Measurements from ENCODE around the gene AVPR1B.
"Not testable (repeated sequence)": the region's sequence is repeated elsewhere in the genome, so short reads cannot be mapped to it uniquely, and the experiment has no call there.

Gene AVPR1B

DNA sequence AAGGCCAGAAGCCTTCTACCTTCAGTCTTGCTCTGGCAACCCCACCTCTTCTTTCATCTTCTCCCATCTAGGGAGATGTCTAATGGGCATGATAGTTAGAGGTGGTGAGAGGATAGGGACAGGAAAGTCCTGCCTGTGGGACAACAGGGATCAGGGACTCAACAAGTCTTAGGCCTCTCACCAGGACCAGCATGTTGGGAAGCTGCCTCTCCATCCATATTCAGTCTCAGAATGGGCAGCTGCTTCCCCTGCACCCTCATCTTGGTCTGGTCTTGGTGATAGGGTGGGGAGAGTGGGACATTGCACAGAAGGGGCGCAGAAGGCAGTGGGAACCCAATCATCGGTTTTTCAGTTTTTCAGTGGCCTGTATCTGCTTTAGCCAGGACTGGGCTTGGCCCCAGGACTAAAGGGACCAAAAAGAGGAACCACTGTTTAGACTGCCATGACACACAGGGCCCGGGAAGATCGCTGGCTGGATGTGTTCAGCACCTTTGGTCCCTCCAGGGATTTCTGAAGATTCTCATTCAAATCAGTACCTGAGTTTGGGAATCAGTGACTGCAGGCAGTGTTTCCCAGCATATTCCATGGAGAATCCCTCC lies 51.5 kb downstream of the AVPR1B start:
- Histone ChIP-seq H2AFZ (ENCODE audit: low read depth, low read length) (no peak overlapping the region), H3K9me3 (ENCODE audit: low read length) (peaks cover 2% of the 10 kb centered on the region), H3K36me3 (ENCODE audit: insufficient read depth, low read length) (no peaks in the 10 kb centered on the region), H3K4me3 (ENCODE audit: low read length) (no peak overlapping the region), H3K27me3 (ENCODE audit: insufficient read depth, low read length) (no peaks in the 10 kb centered on the region), H3K4me1 (ENCODE audit: insufficient read depth, low read length) (no peaks in the 10 kb centered on the region)

DNA sequence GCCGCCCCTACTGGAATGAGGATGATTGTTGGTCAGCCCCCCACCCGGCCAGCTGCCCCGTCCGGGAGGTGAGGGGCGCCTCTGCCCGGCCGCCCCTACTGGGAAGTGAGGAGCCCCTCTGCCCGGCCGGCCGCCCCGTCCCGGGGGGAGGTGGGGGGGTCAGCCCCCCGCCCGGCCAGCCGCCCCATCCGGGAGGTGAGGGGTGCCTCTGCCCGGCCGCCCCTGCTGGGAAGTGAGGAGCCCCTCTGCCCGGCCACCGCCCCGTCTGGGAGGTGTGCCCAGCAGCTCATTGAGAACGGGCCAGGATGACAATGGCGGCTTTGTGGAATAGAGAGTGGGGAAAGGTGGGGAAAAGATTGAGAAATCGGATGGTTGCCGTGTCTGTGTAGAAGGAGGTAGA lies 52.7 kb downstream of the AVPR1B start:
- H3K4me3 ChIP-seq (ENCODE audit: low read length); H3K36me3 ChIP-seq (ENCODE audit: insufficient read depth, low read length); H3K27me3 ChIP-seq (ENCODE audit: insufficient read depth, low read length); H2AFZ ChIP-seq (ENCODE audit: low read depth, low read length); H3K9me3 ChIP-seq (ENCODE audit: low read length); H3K4me1 ChIP-seq (ENCODE audit: insufficient read depth, low read length): not testable (repeated sequence)

DNA sequence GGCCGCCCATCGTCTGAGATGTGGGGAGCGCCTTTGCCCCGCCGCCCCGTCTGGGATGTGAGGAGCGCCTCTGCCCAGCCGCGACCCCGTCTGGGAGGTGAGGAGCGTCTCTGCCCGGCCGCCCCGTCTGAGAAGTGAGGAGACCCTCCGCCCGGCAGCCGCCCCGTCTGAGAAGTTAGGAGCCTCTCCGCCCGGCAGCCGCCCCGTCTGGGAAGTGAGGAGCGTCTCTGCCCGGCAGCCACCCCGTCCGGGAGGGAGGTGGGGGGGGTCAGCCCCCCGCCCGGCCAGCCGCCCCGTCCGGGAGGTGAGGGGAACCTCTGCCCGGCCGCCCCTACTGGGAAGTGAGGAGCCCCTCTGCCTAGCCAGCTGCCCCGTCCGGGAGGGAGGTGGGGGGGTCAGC lies 53.2 kb downstream of the AVPR1B start:
- not testable (repeated sequence) for H3K4me3 ChIP-seq (ENCODE audit: low read length); H2AFZ ChIP-seq (ENCODE audit: low read depth, low read length); H3K36me3 ChIP-seq (ENCODE audit: insufficient read depth, low read length); H3K27me3 ChIP-seq (ENCODE audit: insufficient read depth, low read length); H3K9me3 ChIP-seq (ENCODE audit: low read length); H3K4me1 ChIP-seq (ENCODE audit: insufficient read depth, low read length)

DNA sequence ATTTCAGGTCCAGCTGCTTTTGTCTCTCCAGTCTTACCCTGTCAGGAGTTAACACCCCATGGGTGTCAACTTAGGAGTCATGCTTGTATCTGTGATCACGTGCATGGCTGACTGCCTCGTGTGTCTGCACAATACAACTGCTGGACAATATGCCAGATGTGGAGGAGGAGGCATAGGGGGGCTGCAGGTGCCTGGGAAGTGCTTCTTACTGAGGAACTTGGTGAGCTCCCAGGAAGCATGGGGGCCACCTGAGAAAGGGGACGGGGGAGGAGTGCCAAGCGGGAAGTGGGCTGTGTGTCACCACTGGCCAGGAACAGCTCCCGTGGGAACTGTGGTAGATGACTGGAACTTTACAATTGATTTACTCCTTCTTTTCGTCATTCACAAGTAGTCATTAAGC lies 54.7 kb downstream of the AVPR1B start:
- H3K4me1 ChIP-seq (ENCODE audit: insufficient read depth, low read length), result no peaks in the 10 kb centered on the region
- no peak overlapping the region for H2AFZ ChIP-seq (ENCODE audit: low read depth, low read length)
- peaks cover 5% of the 10 kb centered on the region for H3K9me3 ChIP-seq (ENCODE audit: low read length)
- no peaks in the 10 kb centered on the region for H3K27me3 ChIP-seq (ENCODE audit: insufficient read depth, low read length)
- no peak overlapping the region for H3K4me3 ChIP-seq (ENCODE audit: low read length)
- H3K36me3 ChIP-seq (ENCODE audit: insufficient read depth, low read length), result no peaks in the 10 kb centered on the region

DNA sequence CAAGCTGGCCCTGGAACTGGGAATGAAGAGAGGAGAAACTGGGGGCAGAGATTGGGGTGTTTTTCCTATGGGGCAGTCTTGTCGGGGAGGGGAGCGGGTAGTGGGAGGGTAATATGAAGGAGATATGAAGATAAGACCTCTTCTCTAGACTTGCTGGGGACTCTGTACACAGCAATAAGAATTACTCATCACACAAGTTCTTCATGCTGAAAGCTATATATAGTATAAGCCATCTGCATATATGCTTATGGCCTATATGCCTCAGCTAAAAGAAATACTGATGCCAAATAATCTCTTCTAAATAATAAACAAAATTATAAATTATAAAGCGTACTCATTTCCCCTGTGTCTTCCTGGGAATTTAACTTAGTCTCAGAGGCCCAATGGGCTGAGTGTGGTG lies 56.3 kb downstream of the AVPR1B start:
- Histone ChIP-seq H3K27me3 (ENCODE audit: insufficient read depth, low read length) (no peaks in the 10 kb centered on the region), H3K36me3 (ENCODE audit: insufficient read depth, low read length) (no peaks in the 10 kb centered on the region), H2AFZ (ENCODE audit: low read depth, low read length) (no peak overlapping the region), H3K9me3 (ENCODE audit: low read length) (peaks cover 5% of the 10 kb centered on the region), H3K4me3 (ENCODE audit: low read length) (no peak overlapping the region), H3K4me1 (ENCODE audit: insufficient read depth, low read length) (no peaks in the 10 kb centered on the region)

All from neuron (in vitro differentiated cells).